ENCODE results near the gene CCR5.

GRCh38 chr3:46354478-46354877 lies 16.3 kb upstream of the CCR5 start:
- TF ChIP-seq CTCF (IDR thresholded peaks at IDR 0.05; ENCODE audit: low read depth, low read length, missing input control) (no peak), FOXA2 (IDR thresholded peaks at IDR 0.05) (no peak)
